Activated CD8-positive, alpha-beta memory T cell treated with anti-CD3 and anti-CD28 coated beads for 48 hours (primary cell): Measurements from ENCODE around the gene SLC25A41.

Experiments
- DNase-seq, 3 experiments: peaks; one replicate each; pipeline ENCODE4 v3.0.0-alpha.2; 2020; ENCODE audit warnings: low read depth in 2 of 3, low spot score in 2 of 3

SLC25A41 gene

DNA sequence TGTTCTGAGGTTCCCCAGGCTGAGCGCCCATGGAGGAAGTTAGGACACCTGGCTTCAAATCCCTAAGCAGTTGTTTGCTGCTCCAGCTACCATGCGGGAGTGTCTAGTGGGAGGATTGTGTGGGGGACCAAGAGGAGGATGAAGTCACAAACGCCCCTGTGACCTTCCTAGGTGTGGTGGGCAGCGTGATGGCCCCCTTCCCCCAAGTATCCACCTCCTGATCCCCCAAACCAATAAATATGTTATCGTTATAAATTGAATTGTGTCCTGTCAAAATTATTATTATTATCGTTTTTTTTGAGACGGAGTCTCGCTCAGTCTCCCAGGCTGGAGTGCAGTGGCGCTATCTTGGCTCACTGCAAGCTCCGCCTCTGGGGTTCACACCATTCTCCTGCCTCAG lies at the start of gene SLC25A41:
SLC25A41 (minus strand) TSS at position 101 of the 400 bp plus-strand sequence; CDS start at position 31, 70 bp downstream.
- no peak for DNase-seq

DNA sequence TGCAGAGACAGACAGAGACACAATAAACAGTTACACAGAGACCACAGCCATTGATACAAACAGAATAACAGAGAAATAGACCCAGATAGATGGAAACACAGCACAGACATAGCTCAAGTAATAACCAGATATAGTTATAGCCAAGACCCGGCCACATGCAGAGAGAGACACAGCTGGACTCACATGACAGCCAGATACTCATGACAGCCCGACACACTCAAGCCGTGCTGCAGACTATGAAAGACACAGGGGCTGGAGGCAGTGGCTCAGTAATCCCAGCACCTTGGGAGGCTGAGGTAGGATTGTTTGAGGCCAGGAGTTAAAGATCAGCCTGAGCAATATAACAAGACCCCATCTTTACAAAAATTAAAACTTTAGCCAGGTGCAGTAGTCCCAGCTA lies 49.7 kb upstream of the SLC25A41 start:
- no peak for DNase-seq

DNA sequence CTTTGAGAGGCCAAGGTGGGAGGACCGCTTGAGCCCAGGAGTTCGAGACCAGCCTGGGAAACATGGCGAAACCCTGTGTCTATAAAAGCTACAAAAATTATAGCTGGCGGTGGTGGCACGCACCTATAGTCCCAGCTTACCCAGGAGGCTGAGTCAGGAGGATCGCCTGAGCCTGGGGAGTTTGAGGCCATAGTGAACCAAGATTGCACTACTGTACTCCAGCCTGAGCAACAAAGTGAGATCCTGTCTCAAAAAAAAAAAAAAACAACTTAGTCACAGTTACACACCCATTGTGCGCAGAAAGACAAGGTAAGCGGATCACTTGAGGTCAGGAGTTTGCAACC lies 48.8 kb upstream of the SLC25A41 start:
- DNase-seq: no peak

DNA sequence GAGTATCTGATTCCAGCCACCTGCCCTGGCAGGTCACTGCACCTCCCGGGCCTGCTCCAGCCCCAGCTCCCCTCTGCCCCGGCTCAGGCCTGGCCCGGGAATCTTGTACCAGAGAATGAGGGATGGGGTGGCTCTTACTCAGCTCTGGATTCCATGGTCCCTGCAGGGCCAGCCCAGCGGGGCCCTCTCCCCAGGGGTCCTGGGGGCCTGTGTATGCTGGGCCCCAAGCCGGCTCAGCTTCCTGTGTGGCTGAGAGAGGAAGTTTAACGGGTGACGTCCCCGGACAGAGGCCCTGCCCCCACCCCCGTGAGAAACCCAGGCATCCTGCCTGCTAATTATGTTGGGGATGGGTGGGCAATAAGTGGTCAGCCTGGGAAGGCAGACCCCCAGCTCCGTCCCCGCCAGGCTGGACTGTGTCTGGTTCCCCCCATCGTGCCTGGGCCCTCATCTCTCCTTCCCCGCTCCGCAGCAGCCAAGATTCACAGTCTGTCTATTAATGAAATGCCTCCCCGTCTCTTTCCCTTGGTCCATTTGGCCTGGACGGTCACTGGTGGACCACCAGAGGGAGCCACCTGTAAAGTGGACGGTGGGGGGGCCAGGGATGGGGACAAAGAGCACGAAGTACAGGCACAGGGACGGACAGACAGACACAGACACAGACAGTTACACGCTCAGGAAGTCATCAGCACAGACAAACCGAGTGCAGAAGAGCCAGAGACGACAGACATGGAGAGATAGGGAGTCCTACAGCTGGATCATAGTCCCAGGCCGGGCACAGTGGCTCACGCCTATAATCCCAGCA lies 48.2 kb upstream of the SLC25A41 start, which contains the start of gene DENND1C:
DENND1C (minus strand) TSS at position 247 of the 802 bp plus-strand sequence; CDS start at position 155, 92 bp downstream.
- DNase-seq: peak in 2 of 3 experiments; percentile 41 to 52

DNA sequence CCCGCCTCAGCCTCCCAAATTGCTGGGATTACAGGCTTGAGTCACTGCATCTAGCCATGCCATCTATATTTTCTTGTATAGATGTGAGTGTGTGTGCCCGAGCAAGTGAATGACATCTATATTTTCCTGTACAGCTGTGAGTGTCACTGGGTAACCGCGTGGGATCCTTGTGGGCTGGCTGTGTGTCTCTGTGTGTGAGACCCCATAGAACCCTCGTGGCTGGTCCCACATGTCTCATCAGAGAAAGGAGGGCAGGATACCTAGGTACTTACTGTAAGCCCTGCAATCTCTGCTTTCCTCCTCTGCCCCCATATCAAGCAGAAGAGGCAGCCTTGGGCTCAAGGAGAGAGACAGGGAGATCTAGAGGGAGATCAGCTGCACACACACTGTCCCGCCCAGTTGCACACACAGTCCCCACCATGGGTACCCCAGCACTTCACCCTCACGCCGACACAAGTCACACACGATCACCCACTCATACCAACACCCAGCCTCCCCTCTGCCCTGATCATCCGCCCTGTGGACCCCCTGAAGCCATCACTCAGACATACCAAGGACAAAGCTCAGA lies 47.4 kb upstream of the SLC25A41 start:
- no peak for DNase-seq

DNA sequence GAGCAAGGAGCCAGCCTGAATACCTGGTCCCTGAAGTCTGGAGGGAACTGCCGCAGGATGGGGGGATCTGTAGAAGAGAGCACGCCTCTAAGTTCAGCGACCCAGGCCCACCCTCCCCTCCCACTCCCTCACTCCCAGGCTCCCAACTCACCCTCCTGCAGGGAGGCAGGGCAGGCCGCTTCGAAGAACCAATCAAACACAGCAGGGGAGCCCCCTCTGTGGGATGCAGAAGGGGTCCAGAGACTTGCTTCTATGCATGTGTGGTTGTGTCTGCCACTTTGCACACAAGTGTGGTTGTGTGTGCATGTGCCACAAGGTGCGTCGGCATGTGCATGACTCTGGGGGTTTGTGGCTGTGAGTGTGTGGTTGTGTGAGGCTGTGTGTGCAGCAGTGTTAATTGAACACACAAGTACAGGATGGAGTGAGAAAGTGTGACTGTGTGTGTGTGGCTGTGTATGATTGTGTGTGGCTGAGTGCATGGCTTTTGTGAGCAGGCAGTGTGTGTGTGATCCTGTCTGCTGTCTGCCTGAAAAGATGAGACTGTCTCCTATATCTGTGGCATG lies 46.4 kb upstream of the SLC25A41 start:
- no peak for DNase-seq

DNA sequence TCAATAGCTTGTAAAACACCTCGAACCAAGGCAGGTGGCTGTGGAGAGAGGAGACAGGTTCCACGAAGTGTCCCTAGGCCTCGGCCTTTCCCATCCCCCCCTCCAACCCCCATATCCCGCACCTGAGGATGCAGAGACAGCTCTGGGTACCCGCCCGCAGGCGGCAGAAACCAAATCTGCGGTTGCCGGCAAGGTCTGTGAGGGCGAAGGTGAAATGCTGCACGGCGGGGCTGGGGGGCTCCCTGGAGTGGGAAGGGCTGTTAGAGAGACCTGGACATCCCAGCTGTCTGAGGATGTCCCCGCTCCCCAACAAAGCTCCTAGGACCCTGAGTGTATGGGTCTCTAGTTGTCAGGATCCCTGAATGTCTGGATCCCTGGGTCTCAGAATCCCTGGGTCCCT lies 45.3 kb upstream of the SLC25A41 start:
- DNase-seq: no peak

DNA sequence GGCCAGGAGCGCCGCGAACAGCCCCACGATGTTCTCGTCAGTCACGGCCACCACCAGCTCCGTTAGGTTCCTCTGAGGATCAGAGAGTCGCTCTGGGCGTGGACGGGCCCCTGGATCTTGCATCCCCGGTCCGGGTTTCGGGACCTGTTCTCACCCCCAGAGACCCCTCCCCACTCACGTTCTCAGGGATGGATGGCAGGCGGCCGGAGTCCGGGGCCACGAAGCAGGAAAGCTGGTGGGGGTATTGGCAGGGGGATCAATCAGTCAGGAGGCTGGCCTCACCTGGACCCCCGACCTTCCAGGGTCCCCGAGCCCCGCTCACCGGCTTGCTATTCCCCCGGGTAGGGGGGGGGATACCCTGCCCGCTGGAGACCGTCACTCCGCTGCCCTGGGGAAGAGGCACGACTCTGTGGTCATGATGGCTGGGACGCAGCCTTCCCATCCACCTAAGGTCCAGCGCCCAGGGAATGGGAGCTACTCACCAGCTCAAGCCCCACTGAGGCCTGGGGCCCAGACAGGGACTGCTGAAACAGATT lies 43.4 kb upstream of the SLC25A41 start:
- DNase-seq: no peak

DNA sequence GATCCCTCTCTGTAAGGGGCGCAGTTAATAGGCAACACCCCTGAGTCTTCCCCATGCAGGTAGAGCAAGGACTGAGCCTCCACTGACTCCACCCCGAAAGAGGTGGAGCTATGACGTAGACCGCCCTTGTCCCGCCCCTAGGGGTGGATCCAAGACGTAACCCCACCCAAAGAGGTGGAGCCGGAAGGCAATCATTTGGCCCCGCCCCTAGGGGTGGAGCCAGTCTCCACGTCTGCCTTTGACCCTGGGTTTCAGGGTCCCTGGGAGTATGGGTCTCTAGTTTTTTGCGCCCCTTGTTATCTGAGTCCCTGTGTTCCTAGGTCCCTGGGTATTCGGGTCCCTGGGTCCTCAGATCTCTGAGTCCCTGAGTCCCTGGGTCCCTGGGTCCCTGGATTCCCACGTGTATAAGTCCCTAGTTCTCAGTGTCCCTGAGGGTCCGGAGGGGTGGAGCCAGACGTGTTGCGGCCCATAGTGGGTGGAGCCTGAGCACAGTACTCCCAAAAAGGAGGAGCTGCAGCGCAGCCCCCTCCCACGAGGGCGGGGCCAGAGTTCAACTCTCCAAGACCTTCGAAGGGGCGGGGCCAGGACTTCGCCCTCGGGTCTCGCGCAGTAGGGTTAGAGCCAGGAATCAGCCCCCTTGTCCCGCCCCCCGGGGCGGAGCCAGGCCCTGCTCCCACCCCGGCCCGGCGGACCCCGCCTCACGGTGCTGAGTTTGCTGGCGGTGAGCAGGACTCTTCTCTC lies 42.8 kb upstream of the SLC25A41 start:
- DNase-seq: peak; percentile 29 to 71 (median 68)

DNA sequence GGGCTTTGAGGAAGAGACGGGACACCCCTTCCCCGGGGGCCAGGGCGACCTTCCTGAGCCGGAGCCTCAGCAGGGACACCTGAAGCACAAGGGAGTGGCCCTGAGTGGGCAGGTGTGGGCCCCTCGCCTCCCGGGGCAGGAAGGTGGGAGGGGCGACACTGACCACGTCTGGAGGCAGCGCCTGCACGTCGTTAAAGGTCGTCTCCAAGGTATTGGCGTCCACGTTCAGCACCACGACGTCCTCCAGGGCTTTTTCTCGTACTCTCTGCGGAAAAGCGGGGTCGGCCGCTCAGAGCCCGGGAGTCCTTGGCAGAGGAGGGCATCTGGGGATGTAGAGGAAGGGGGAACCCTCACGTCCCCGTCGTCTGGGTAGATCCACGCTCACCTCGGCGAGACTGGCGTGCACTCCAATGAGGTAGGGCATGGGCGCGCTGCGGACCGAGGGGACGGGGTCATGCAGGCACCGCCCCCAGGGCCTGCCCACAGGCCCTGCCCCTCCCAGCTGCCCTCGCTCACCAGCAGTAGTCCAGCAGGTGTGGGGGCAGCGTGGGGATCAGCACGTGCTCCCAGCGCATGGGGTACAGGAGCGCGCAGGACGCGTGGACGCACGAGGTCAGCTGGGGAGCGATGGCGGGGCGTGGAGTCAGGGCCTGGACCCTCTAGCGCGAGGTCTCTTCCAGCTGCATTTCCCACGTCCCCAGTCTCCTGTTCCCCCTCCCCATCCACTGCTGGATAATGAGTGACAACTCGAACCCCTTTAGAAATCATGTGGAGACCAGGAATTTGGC lies 42.0 kb upstream of the SLC25A41 start:
- no peak for DNase-seq

DNA sequence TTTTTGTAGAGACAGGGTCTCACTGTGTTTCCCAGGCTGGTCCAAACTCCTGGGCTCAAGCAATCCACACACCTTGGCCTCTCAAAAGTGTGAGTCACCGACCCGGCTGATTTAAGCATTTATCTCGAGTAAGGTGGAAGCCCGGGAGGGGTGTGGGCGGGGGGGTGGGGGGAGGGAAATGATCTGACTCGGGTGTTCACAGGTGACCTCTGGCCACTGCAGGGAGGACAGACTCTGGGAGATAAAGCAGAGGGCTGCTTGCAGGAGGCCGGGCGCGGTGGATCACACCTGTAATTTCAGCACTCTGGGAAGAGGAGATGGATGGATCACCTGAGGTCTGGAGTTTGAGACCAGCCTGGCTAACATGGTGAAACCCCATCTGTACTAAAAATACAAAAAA lies 40.1 kb upstream of the SLC25A41 start:
- no peak for DNase-seq

DNA sequence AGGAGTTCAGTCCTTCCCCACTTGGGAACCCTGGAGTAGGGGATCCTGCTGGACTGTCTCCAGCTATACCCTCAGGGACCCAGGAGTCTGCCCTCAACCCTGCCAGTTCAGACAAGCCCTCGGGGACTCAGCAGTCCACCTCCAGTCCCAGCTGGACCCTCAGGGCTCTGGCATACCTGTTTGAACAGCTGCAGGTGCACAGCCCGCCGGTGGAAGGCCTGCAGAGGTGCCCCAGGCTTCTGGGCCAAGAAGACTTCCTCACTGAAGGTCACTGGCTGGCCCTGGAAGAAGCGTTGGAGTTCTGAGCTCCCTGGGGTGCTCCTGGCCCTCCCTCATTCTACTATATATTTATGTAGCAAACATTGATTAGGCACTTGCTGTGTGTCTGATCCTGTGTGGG lies 39.1 kb upstream of the SLC25A41 start:
- DNase-seq: no peak

DNA sequence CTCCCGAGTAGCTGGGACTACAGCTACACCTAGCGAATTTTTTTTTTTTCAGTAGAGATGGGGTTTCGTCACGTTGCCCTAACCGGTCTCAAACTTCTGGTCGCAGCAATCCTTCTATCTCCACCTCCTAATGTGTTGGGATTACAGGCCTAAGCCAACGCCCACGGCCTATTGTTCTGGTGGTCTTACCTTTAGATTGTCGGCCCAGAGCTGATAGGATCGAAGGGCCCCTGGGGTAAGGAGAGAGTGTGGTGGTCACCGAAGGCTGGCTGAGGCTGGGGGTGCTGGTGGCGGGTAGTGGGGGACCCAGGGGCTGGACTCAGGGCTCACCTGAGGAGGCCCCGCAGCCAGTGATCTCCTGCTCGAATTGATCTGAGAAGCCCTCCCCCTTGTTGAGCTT lies 37.5 kb upstream of the SLC25A41 start:
- DNase-seq: no peak

DNA sequence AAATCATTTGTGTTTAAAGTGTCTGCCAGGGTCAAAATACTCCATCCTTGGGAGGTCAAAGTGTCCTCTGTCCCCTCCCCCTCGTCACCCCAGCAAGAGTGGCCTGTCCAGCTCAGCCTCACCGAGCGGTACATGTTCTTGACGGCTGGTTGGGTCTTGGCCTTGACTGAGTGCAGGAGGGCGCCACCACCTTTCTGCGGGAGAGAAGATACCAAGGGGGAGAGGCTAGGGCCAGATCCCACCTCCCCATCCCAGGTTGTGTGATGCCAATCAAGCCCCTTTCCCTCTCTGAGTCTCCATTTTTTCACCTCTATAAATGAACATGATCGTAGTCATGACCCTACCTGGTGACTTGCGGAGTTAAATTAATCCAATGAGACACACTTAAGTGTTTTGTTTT lies 36.6 kb upstream of the SLC25A41 start:
- no peak for DNase-seq

DNA sequence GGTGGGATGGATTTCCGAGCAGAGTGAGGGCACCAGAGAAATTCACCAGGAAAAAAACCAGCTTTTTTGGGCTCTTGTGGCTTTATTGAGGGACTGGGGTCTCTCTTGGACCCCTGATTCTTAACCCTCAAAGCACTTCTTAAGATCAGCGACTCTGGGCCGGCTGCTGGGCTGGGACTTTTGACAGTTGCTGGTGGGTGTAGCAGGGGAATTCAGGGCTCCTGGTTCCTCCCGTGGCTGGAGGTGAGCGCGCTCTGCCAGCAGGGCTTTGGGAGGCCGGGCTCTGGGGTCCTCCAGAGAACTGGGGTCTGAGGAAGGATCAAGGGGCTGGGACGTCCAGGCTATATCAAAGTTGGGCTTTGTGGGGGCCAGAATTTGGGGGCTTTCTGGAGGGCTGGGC lies 33.8 kb upstream of the SLC25A41 start:
- no peak for DNase-seq

DNA sequence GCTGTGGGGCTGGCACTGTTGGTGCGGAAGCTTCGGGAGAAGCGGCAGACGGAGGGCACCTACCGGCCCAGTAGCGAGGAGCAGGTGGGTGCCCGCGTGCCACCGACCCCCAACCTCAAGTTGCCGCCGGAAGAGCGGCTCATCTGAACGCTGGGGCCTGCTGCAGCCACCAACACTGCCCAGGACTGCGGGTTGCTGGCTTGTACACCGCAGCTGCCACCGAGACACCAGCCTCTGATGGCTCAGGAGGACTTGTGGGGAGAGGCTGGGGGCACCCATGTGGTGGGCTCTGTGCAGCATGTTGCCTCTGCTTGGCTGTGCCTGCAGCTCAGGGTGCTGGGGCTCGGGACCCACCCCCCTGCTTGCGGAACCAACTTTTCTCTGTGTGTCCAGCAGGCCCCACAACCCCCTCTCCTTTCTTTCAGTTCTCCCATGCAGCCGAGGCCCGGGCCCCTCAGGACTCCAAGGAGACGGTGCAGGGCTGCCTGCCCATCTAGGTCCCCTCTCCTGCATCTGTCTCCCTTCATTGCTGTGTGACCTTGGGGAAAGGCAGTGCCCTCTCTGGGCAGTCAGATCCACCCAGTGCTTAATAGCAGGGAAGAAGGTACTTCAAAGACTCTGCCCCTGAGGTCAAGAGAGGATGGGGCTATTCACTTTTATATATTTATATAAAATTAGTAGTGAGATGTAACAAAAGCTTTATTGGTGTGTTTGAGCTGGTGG lies 33.1 kb upstream of the SLC25A41 start:
- DNase-seq: no peak

DNA sequence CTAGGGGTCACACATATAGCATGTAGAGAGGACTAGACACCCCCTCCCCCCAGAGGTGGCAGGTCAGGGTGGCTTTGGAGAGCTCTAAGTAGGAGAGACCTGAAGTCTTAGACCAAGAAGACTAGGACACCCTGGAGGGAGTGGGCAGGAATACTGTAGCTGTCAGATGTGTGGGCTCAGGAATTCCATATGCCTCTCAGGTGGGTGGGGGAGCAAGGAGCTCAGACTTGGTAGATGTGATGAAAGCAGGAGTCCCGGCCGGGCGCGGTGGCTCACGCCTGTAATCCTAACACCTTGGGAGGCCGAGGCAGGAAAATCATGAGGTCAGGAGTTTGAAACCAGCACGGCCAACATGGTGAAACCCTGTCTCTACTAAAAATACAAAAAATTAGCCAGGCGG lies 32.1 kb upstream of the SLC25A41 start:
- DNase-seq: no peak

DNA sequence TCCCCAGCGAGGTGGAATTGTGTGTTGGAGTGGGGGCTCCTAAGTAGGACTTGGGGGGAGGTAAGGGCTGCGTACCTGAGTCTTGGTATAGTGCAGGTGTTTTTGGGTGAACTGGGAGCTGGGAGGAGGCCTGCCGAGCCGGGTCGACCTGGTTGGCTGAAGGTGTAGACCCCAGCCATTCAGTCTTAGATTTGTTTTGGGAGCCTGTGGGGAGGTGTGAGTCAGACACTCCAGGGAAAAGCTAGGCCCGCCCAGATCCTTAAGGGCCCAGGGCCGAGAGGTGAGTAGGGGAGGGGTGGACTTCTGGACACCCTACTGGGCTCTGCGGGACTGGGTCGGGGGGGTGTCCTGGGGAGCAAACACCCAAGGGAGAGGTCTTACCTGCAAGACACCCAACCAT lies 31.4 kb upstream of the SLC25A41 start:
- DNase-seq: no peak

DNA sequence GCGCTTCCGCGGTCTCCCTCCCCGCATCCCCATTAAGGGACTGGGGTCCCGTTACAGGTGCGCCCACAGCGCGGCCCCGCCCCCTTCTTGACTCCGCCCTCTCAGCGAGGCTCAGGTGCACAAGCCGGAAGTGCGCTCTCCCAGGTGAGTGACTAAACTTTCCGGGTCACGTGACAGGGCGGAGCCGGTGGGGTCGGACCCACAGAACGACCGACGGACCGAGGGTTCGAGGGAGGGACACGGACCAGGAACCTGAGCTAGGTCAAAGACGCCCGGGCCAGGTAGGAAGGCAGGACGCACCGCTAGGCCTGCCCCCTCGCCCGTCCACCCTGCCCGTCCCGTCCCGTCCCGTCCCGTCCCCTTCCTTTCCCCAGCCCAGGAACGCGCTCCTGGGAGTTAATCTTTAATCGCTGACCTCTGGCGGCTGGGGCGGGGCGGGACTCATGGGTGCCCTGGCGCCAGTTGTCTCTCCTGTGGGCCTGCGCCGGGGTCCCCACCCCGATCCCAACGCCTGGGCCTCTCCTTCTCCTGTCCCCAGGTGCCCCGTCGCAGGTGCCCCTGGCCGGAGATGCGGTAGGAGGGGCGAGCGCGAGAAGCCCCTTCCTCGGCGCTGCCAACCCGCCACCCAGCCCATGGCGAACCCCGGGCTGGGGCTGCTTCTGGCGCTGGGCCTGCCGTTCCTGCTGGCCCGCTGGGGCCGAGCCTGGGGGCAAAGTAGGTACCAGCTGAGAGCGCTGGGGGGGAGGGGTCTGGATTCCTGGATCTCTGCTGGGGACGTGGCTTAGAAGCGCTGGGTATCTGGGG lies 30.7 kb upstream of the SLC25A41 start, which contains the start of gene CRB3:
CRB3 (plus strand) TSS at position 202 of the 804 bp plus-strand sequence; CDS start at position 633, 431 bp downstream.
- no peak for DNase-seq
